ENCODE measurements around the gene PER1.
A peak's percentile ranks its signal among the peaks of the same experiment; 100 is the strongest.
"Not testable (repeated sequence)": the region's sequence is repeated elsewhere in the genome, so short reads cannot be mapped to it uniquely, and the experiment has no call there.

The PER1 gene

GRCh38 chr17:8119581-8120519 lies 32.4 kb downstream of the PER1 start:
- peak; percentile 88 for DNase-seq (ENCODE audit: low spot score)

GRCh38 chr17:8118769-8119580 lies 33.2 kb downstream of the PER1 start:
- peak; percentile 83 for DNase-seq (ENCODE audit: low spot score)

GRCh38 chr17:8117980-8118768 lies 34.0 kb downstream of the PER1 start, which contains the start of gene ALOXE3:
TSS of gene ALOXE3 (minus strand) at chr17:8118514. CDS start at chr17:8117990, 524 bp downstream.
- no peak for DNase-seq (ENCODE audit: low spot score)

- no peak for DNase-seq (ENCODE audit: low spot score)
Measured at GRCh38 chr17:8117367-8117979, 34.7 kb downstream of the PER1 start.

GRCh38 chr17:8116776-8117175 lies 35.4 kb downstream of the PER1 start:
- no peak for DNase-seq (ENCODE audit: low spot score)

- DNase-seq (ENCODE audit: low spot score) = no peak
Measured at GRCh38 chr17:8110907-8111306, 41.3 kb downstream of the PER1 start.

GRCh38 chr17:8110456-8110804 lies 41.8 kb downstream of the PER1 start:
- DNase-seq (ENCODE audit: low spot score) = no peak

GRCh38 chr17:8109661-8110455 lies 42.3 kb downstream of the PER1 start:
- DNase-seq (ENCODE audit: low spot score) = peak; percentile 3

- no peak for DNase-seq (ENCODE audit: low spot score)
Measured at GRCh38 chr17:8108972-8109660, 43.1 kb downstream of the PER1 start.

GRCh38 chr17:8106980-8107379 lies 45.2 kb downstream of the PER1 start:
- DNase-seq (ENCODE audit: low spot score) = not testable (repeated sequence)

GRCh38 chr17:8105957-8106398 lies 46.2 kb downstream of the PER1 start:
- DNase-seq (ENCODE audit: low spot score) = no peak

- no peak for DNase-seq (ENCODE audit: low spot score)
Measured at GRCh38 chr17:8104911-8105310, 47.3 kb downstream of the PER1 start.

- no peak for DNase-seq (ENCODE audit: low spot score)
Measured at GRCh38 chr17:8103549-8103948, 48.7 kb downstream of the PER1 start.

- no peak for DNase-seq (ENCODE audit: low spot score)
Measured at GRCh38 chr17:8101721-8102120, 50.5 kb downstream of the PER1 start.

GRCh38 chr17:8100763-8101162 lies 51.4 kb downstream of the PER1 start:
- no peak for DNase-seq (ENCODE audit: low spot score)

- no peak for DNase-seq (ENCODE audit: low spot score)
Measured at GRCh38 chr17:8100111-8100510, 52.1 kb downstream of the PER1 start.

- DNase-seq (ENCODE audit: low spot score) = no peak
Measured at GRCh38 chr17:8096541-8096940, 55.7 kb downstream of the PER1 start.

- no peak for DNase-seq (ENCODE audit: low spot score)
Measured at GRCh38 chr17:8095361-8095760, 56.8 kb downstream of the PER1 start.

- no peak for DNase-seq (ENCODE audit: low spot score)
Measured at GRCh38 chr17:8091033-8091687, 61.0 kb downstream of the PER1 start.

Data from globus pallidus (tissue), 1 donor.